B cell (primary cell): ENCODE data around the gene TENT5C. TPM values are rescaled to one million over a fixed set of nuclear protein-coding genes. Genes with fewer than 3 reads are reported as not detected.

ENCODE experiments used
- ATAC-seq: fragments of 200-7000 bp; cut with Tn5 transposase; one replicate; pipeline ENCODE4 v1.10.0; 2021; ENCODE audit warnings: low read depth, mild to moderate bottlenecking, moderate number of reproducible peaks, moderate library complexity
- CTCF ChIA-PET: fragments of 350-600 bp; sonication (Branson Sonifier 250); formaldehyde crosslinking; loops from one replicate; lab custom pipeline; 2021; ENCODE audit warnings: antibody characterized with exemption, inconsistent platforms; lab: Charles Lee
- POLR2A ChIA-PET: fragments of 350-600 bp; sonication (Branson Sonifier 250); formaldehyde crosslinking; loops from one replicate; lab custom pipeline; 2021; ENCODE audit warnings: antibody characterized with exemption; lab: Charles Lee
- DNase-seq: peaks from one replicate; pipeline ENCODE4 v3.0.0; 2013
- H2AFZ ChIP-seq: 2 replicates; pipeline ENCODE4 v1.6.1; 2012; ENCODE audit warnings: mild to moderate bottlenecking, low read depth, low read length; ENCODE audit not compliant: insufficient read depth, poor library complexity, severe bottlenecking
- H3K27ac ChIP-seq, 2 donors: 1 replicate in 1 of 2; 2 replicates in 1 of 2; pipeline ENCODE4 v1.5.1; 2012 to 2013; ENCODE audit warnings: low read length in 2 of 2, mild to moderate bottlenecking in 2 of 2, moderate library complexity in 1 of 2
- H3K27me3 ChIP-seq, 4 experiments: fragments of 200-600 bp in 1 of 4; sonication (generic) in 1 of 4; replicated peaks in 1 of 4; 1 replicate in 2 of 4; 2 replicates in 2 of 4; pipeline versions ENCODE4 v1.6.1 to v1.7.0; 2013 to 2016; ENCODE audit warnings: low read length in 3 of 4, mild to moderate bottlenecking in 2 of 4, mixed read lengths in 1 of 4, moderate library complexity in 1 of 4; ENCODE audit not compliant: insufficient read depth in 4 of 4, control insufficient read depth in 3 of 4; ENCODE audit errors: control extremely low read depth in 1 of 4
- H3K36me3 ChIP-seq, 2 experiments: replicated peaks in 1 of 2; 1 replicate in 1 of 2; 2 replicates in 1 of 2; pipeline versions ENCODE4 v1.6.1 to v1.7.1; 2013; ENCODE audit warnings: low read length in 1 of 2; ENCODE audit not compliant: insufficient read depth in 2 of 2, control insufficient read depth in 1 of 2; ENCODE audit errors: control extremely low read depth in 1 of 2, extremely low read depth in 1 of 2
- H3K4me1 ChIP-seq, 2 donors: fragments of 200-600 bp in 1 of 2; sonication (generic) in 1 of 2; 1 replicate in 1 of 2; 2 replicates in 1 of 2; pipeline versions ENCODE4 v1.5.1 to v1.6.1; 2013 to 2017; ENCODE audit warnings: low read length in 2 of 2; ENCODE audit not compliant: control insufficient read depth in 2 of 2, insufficient read depth in 2 of 2
- H3K4me2 ChIP-seq: replicated peaks from 2 replicates; pipeline ENCODE3; 2012; ENCODE audit warnings: mild to moderate bottlenecking, low read depth, low read length; ENCODE audit not compliant: poor library complexity, severe bottlenecking
- H3K4me3 ChIP-seq, 5 experiments: fragments of 200-600 bp in 1 of 5; sonication (generic) in 1 of 5; 1 replicate in 3 of 5; 2 replicates in 2 of 5; pipeline versions ENCODE4 v1.5.1 to v1.7.0; 2011 to 2016; ENCODE audit warnings: low read length in 4 of 5, mild to moderate bottlenecking in 4 of 5, low read depth in 2 of 5, control low read depth in 1 of 5, moderate library complexity in 1 of 5; ENCODE audit not compliant: insufficient read depth in 1 of 5; ENCODE audit errors: control extremely low read depth in 1 of 5, extremely low read depth in 1 of 5
- H3K79me2 ChIP-seq: fragments of 200-600 bp; sonication (generic); one replicate; pipeline ENCODE4 v1.6.0; 2016; ENCODE audit warnings: low read length; ENCODE audit not compliant: control insufficient read depth, insufficient read depth
- H3K9ac ChIP-seq: fragments of 200-600 bp; sonication (generic); 2 replicates; pipeline ENCODE4 v1.6.1; 2017; ENCODE audit warnings: mild to moderate bottlenecking, low read length, moderate library complexity
- H3K9me3 ChIP-seq, 3 donors: one replicate each; pipeline versions ENCODE4 v1.6.1 to v1.7.1; 2013; ENCODE audit warnings: low read length in 2 of 3; ENCODE audit not compliant: control insufficient read depth in 2 of 3, insufficient read depth in 1 of 3; ENCODE audit errors: control extremely low read depth in 1 of 3
- H4K20me1 ChIP-seq: 2 replicates; pipeline ENCODE4 v1.6.0; 2012; ENCODE audit warnings: mild to moderate bottlenecking, low read length; ENCODE audit not compliant: insufficient read depth, control insufficient read depth, poor library complexity, severe bottlenecking
- H3K27ac Mint-ChIP-seq: one replicate; pipeline ENCODE4 v1.8.0; 2021; ENCODE audit warnings: mixed read lengths
- H3K27me3 Mint-ChIP-seq: one replicate; pipeline ENCODE4 v1.8.0; 2021; ENCODE audit warnings: mixed read lengths
- H3K4me1 Mint-ChIP-seq: one replicate; pipeline ENCODE4 v1.8.0; 2021; ENCODE audit warnings: mixed read lengths
- H3K4me3 Mint-ChIP-seq: one replicate; pipeline ENCODE4 v1.8.0; 2021; ENCODE audit warnings: mixed read lengths
- H3K9me3 Mint-ChIP-seq: one replicate; pipeline ENCODE4 v1.8.0; 2022; ENCODE audit warnings: mixed read lengths; ENCODE audit not compliant: insufficient read depth
- CTCF ChIP-seq: fragments of 200-600 bp; IDR thresholded peaks from one replicate; pipeline ENCODE4 v1.8.0; 2022; ENCODE audit warnings: antibody characterized with exemption, mild to moderate bottlenecking
- EZH2 ChIP-seq: IDR thresholded peaks from 2 replicates; pipeline ENCODE4 v1.6.1; 2012; ENCODE audit warnings: borderline replicate concordance, low read depth, mild to moderate bottlenecking, moderate library complexity, low read length; ENCODE audit not compliant: insufficient read depth, poor library complexity, severe bottlenecking
- WGBS: methylation state at CpG from one replicate; pipeline ENCODE4 v1.1.5; 2013; ENCODE audit warnings: missing lambda C conversion rate; ENCODE audit not compliant: insufficient coverage; 5-methylcytosine and 5-hydroxymethylcytosine counted together
- intact Hi-C: fragments of 100-400 bp; cut with micrococcal nuclease; formaldehyde crosslinking; loops from one replicate; pipeline ENCODE4 v1.10.0; 2022
- polyA plus RNA-seq: library from polyadenylated mRNA; depleted of rRNA; stranded (reverse); fragments of >200 nt; gene quantifications from 2 replicates; pipeline ENCODE4 v1.2.3, GENCODE V29; 2012
- total RNA-seq, 2 donors: library from RNA; stranded (reverse); fragments of 120-200 nt in 1 of 2; gene quantifications; 1 replicate in 1 of 2; 2 replicates in 1 of 2; pipeline versions ENCODE4 v1.2.3 to v1.2.4, GENCODE V29; 2013 to 2022

The TENT5C gene
- total and polyA plus RNA-seq, 2 donors (not counting 1 experiment from before 2014, with no cell fraction given) = 65.4 to 112 TPM

GRCh38 chr1:117659550-117660270 is 53.9 kb downstream of the TENT5C start:
- DNase-seq = peak; percentile 60
- Mint-ChIP-seq H3K9me3 (peaks cover 3% of the 10 kb centered on the region), H3K27ac (peak overlapping the region; percentile 88), H3K4me1 (peaks cover 91% of the 10 kb centered on the region), H3K4me3 (peak overlapping the region; percentile 66), H3K27me3 (no peaks in the 10 kb centered on the region)
- Histone ChIP-seq H3K27me3 (no peaks in the 10 kb centered on the region), H3K9ac (peak overlapping the region; percentile 18), H3K79me2 (no peaks in the 10 kb centered on the region), H3K4me1 (peaks cover 96 to 97% of the 10 kb centered on the region in 2 donors), H4K20me1 (no peaks in the 10 kb centered on the region), H3K4me2 (peak overlapping the region; percentile 66), H3K9me3 (peaks cover 0 to 7% (median 0%) of the 10 kb centered on the region in 3 donors), H2AFZ (no peak overlapping the region), H3K27ac (peak overlapping the region; percentile 67 to 68), H3K4me3 (peak overlapping the region in 1 of 5 experiments; percentile 22), H3K36me3 (no peaks in the 10 kb centered on the region)
- POLR2A ChIA-PET = interaction anchor here (1.3 to 1.4 kb wide), 3 partner anchors 11 to 12 kb away, joined by 3 to 5 read pairs (median 3); no protein-coding TSS in a partner anchor
- 9% methylated on average over 3 of the region's 6 CpGs for WGBS
- intact Hi-C loops = loop anchor here (2.0 kb wide), 1 partner anchor 15 kb away; no protein-coding TSS in a partner anchor
- CTCF ChIA-PET = interaction anchor here (1.0 to 25.0 kb wide), 8 partner anchors 8 to 147 kb away, joined by 3 to 518 read pairs (median 7); partner anchors contain the start of gene TENT5C
- no peak for TF ChIP-seq EZH2
- no peak for TF ChIP-seq CTCF
- peak; percentile 15 for ATAC-seq
